CD4-positive, alpha-beta T cell (primary cell): ENCODE measurements around the gene KCNAB2. TPM values are rescaled to one million over a fixed set of nuclear protein-coding genes. Genes with fewer than 3 reads are reported as not detected.

Source experiments
- ATAC-seq: fragments of 200-7000 bp; cut with Tn5 transposase; one replicate; pipeline ENCODE4 v1.10.0; 2022; ENCODE audit warnings: mild to moderate bottlenecking; ENCODE audit not compliant: poor library complexity
- CTCF ChIA-PET: fragments of 350-600 bp; sonication (Branson Sonifier 250); formaldehyde crosslinking; loops from one replicate; lab custom pipeline; 2021; ENCODE audit warnings: antibody characterized with exemption, inconsistent platforms; lab: Charles Lee
- POLR2A ChIA-PET: fragments of 350-600 bp; sonication (Branson Sonifier 250); formaldehyde crosslinking; loops from one replicate; lab custom pipeline; 2021; ENCODE audit warnings: antibody characterized with exemption, inconsistent platforms; lab: Charles Lee
- DNase-seq, 14 experiments: peaks; one replicate each; pipeline ENCODE4 v3.0.0-alpha.2; 2013 to 2020; ENCODE audit warnings: mixed read lengths in 2 of 14
- H3K27ac ChIP-seq, 2 donors: one replicate each; pipeline versions ENCODE4 v1.5.1 to v1.7.0; 2013; ENCODE audit warnings: low read length in 2 of 2, low read depth in 1 of 2, mild to moderate bottlenecking in 1 of 2
- H3K27me3 ChIP-seq, 2 experiments: 1 replicate in 1 of 2; 2 replicates in 1 of 2; pipeline versions ENCODE4 v1.6.1 to v1.7.0; 2013; ENCODE audit warnings: low read length in 2 of 2, control low read depth in 1 of 2, mild to moderate bottlenecking in 1 of 2, moderate library complexity in 1 of 2; ENCODE audit not compliant: insufficient read depth in 2 of 2, control insufficient read depth in 1 of 2
- H3K36me3 ChIP-seq: one replicate; pipeline ENCODE4 v1.6.1; 2013; ENCODE audit warnings: low read length, control low read depth; ENCODE audit not compliant: insufficient read depth
- H3K4me1 ChIP-seq: one replicate; pipeline ENCODE4 v1.6.1; 2013; ENCODE audit warnings: low read length, control low read depth; ENCODE audit not compliant: insufficient read depth
- H3K4me3 ChIP-seq: one replicate; pipeline ENCODE4 v1.5.1; 2013; ENCODE audit warnings: mild to moderate bottlenecking, low read length, moderate library complexity
- H3K9me3 ChIP-seq, 2 experiments: 1 replicate in 1 of 2; 2 replicates in 1 of 2; pipeline versions ENCODE4 v1.6.1 to v1.7.0; 2013; ENCODE audit warnings: low read length in 2 of 2, mild to moderate bottlenecking in 2 of 2, control low read depth in 1 of 2, moderate library complexity in 1 of 2; ENCODE audit not compliant: control insufficient read depth in 1 of 2, insufficient read depth in 1 of 2
- H3K27ac Mint-ChIP-seq: one replicate; pipeline ENCODE4 v1.8.0; 2020; ENCODE audit warnings: mixed read lengths
- H3K27me3 Mint-ChIP-seq: one replicate; pipeline ENCODE4 v1.8.0; 2021; ENCODE audit warnings: mixed read lengths
- H3K36me3 Mint-ChIP-seq: one replicate; pipeline ENCODE4 v1.8.0; 2021; ENCODE audit warnings: low read depth, mixed read lengths
- H3K4me1 Mint-ChIP-seq: one replicate; pipeline ENCODE4 v1.8.0; 2021; ENCODE audit warnings: low read depth, mixed read lengths
- H3K4me3 Mint-ChIP-seq: one replicate; pipeline ENCODE4 v1.8.0; 2020; ENCODE audit warnings: mild to moderate bottlenecking, mixed read lengths
- H3K9me3 Mint-ChIP-seq: one replicate; pipeline ENCODE4 v1.8.0; 2020; ENCODE audit warnings: mixed read lengths
- intact Hi-C, 2 experiments: fragments of 100-400 bp; cut with DNase I in 1 of 2; cut with micrococcal nuclease in 1 of 2; formaldehyde crosslinking; loops; one replicate each; pipeline versions ENCODE4 v1.15.1 to v1.9.0; 2023 to 2025; cut with DNase I, micrococcal nuclease
- total RNA-seq, 174 experiments: library from RNA in 2 of 174; stranded (reverse) in 2 of 174; gene quantifications; one replicate each; pipeline ENCODE4 v1.2.3 and lab custom pipeline; 2021 to 2026
- TF ChIP-seq, protein P1 (sequence below): fragments of 200-600 bp; IDR thresholded peaks from one replicate; pipeline ENCODE4 v1.8.0; 2022; ENCODE audit warnings: antibody characterized with exemption, mild to moderate bottlenecking

KCNAB2 gene
- total RNA-seq, 2 experiments from 2014 or later, result 147 to 155 TPM

- Histone ChIP-seq H3K9me3 (peaks cover 0 to 8% of the 10 kb centered on the region in 2 experiments), H3K36me3 (no peaks in the 10 kb centered on the region), H3K4me3 (no peak overlapping the region), H3K27me3 (no peaks in the 10 kb centered on the region), H3K27ac (no peak overlapping the region), H3K4me1 (peaks cover 15% of the 10 kb centered on the region)
- Mint-ChIP-seq H3K9me3 (no peaks in the 10 kb centered on the region), H3K36me3 (no peaks in the 10 kb centered on the region), H3K27me3 (peaks cover 4% of the 10 kb centered on the region), H3K4me3 (no peak overlapping the region), H3K27ac (no peak overlapping the region), H3K4me1 (peaks cover 5% of the 10 kb centered on the region)
- ATAC-seq (no peak), DNase-seq (no peak)
- POLR2A ChIA-PET, result no interaction called here
- CTCF ChIA-PET, result no interaction called here
- TF ChIP-seq, protein P1, sequence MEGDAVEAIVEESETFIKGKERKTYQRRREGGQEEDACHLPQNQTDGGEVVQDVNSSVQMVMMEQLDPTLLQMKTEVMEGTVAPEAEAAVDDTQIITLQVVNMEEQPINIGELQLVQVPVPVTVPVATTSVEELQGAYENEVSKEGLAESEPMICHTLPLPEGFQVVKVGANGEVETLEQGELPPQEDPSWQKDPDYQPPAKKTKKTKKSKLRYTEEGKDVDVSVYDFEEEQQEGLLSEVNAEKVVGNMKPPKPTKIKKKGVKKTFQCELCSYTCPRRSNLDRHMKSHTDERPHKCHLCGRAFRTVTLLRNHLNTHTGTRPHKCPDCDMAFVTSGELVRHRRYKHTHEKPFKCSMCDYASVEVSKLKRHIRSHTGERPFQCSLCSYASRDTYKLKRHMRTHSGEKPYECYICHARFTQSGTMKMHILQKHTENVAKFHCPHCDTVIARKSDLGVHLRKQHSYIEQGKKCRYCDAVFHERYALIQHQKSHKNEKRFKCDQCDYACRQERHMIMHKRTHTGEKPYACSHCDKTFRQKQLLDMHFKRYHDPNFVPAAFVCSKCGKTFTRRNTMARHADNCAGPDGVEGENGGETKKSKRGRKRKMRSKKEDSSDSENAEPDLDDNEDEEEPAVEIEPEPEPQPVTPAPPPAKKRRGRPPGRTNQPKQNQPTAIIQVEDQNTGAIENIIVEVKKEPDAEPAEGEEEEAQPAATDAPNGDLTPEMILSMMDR, result no peak
- intact Hi-C loops, result no loop called here
Observed at GRCh38 chr1:6131561-6131960, 85.9 kb downstream of the KCNAB2 start.

- TF ChIP-seq, protein P1, result no peak
- Histone ChIP-seq H3K27ac (no peak overlapping the region), H3K4me3 (no peak overlapping the region), H3K4me1 (peaks cover 2% of the 10 kb centered on the region), H3K36me3 (no peaks in the 10 kb centered on the region), H3K9me3 (peaks cover 0 to 8% of the 10 kb centered on the region in 2 experiments), H3K27me3 (no peaks in the 10 kb centered on the region)
- DNase-seq, result no peak
- Mint-ChIP-seq H3K27me3 (no peaks in the 10 kb centered on the region), H3K27ac (no peak overlapping the region), H3K4me1 (no peaks in the 10 kb centered on the region), H3K4me3 (no peak overlapping the region), H3K9me3 (no peaks in the 10 kb centered on the region), H3K36me3 (no peaks in the 10 kb centered on the region)
- ChIA-PET POLR2A (no interaction called here), CTCF (no interaction called here)
- intact Hi-C loops, result no loop called here
- no peak for ATAC-seq
Observed at GRCh38 chr1:6133146-6133895, 87.6 kb downstream of the KCNAB2 start.

GRCh38 chr1:6134206-6134605 lies 88.5 kb downstream of the KCNAB2 start:
- intact Hi-C loops, result no loop called here
- Mint-ChIP-seq H3K27ac (no peak overlapping the region), H3K27me3 (no peaks in the 10 kb centered on the region), H3K36me3 (no peaks in the 10 kb centered on the region), H3K4me1 (no peaks in the 10 kb centered on the region), H3K4me3 (no peak overlapping the region), H3K9me3 (no peaks in the 10 kb centered on the region)
- Histone ChIP-seq H3K27ac (no peak overlapping the region), H3K9me3 (peaks cover 0 to 8% of the 10 kb centered on the region in 2 experiments), H3K27me3 (no peaks in the 10 kb centered on the region), H3K36me3 (no peaks in the 10 kb centered on the region), H3K4me3 (no peak overlapping the region), H3K4me1 (no peaks in the 10 kb centered on the region)
- ATAC-seq (no peak), DNase-seq (no peak)
- TF ChIP-seq, protein P1, result no peak
- CTCF ChIA-PET, result no interaction called here
- POLR2A ChIA-PET, result no interaction called here
